Measurements from ENCODE around the gene OXT.
"Not testable (repeated sequence)": the region's sequence is repeated elsewhere in the genome, so short reads cannot be mapped to it uniquely, and the experiment has no call there.

OXT gene

GRCh38 chr20:3117839-3118379 lies 46.5 kb downstream of the OXT start:
- H3K23ac ChIP-seq (ENCODE audit: low read length); H3K4ac ChIP-seq (ENCODE audit: low read depth, low read length); H4K5ac ChIP-seq (ENCODE audit: low read length); H2AK5ac ChIP-seq (ENCODE audit: low read length); H3K4me2 ChIP-seq (ENCODE audit: low read length); H2BK5ac ChIP-seq (ENCODE audit: low read length); H3K79me1 ChIP-seq (ENCODE audit: low read length); H3K18ac ChIP-seq (ENCODE audit: low read length); H3K9ac ChIP-seq (ENCODE audit: low read length); H3K27me3 ChIP-seq (ENCODE audit: insufficient read depth, low read length, poor library complexity); H2BK120ac ChIP-seq (ENCODE audit: low read depth, low read length); H3K79me2 ChIP-seq (ENCODE audit: control insufficient read depth, insufficient read depth, low read length); H3K27ac ChIP-seq (ENCODE audit: low read depth, low read length); H3K4me1 ChIP-seq (ENCODE audit: control insufficient read depth, low read depth, low read length); H3K4me3 ChIP-seq (ENCODE audit: low read length); H4K8ac ChIP-seq (ENCODE audit: low read depth, low read length); H3K56ac ChIP-seq (ENCODE audit: low read length); H3K36me3 ChIP-seq (ENCODE audit: control insufficient read depth, insufficient read depth, low read length); H2BK15ac ChIP-seq (replicated peaks; ENCODE audit: low read depth): not testable (repeated sequence)
- peak; percentile 87 for DNase-seq
- no CpG with 5 or more reads among the region's 14 CpGs for WGBS (ENCODE audit: extremely low coverage, insufficient coverage, low lambda C conversion rate)

DNA sequence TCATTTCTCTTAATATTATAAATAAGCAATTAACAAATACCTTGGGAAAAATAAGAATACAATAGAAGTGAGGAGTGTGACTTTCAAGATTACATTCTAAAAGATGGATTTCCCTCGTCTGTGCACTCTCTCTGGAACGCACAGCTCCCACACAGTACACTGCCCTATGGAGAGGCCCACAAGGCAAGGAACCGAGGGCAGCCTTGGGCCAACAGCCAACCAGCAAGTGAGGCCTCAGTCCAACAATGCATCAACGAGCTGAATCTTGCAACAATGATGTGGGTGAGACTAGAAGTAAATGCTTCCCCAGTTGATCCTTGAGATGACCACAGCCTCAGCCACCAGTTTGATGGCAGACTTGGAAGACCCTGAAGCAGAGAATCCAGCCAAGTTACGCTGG lies 47.6 kb downstream of the OXT start:
- DNase-seq: no peak
- WGBS (ENCODE audit: extremely low coverage, insufficient coverage, low lambda C conversion rate): no CpG with 5 or more reads among the region's 5 CpGs
- no peak overlapping the region for H3K27ac ChIP-seq (ENCODE audit: low read depth, low read length)

DNA sequence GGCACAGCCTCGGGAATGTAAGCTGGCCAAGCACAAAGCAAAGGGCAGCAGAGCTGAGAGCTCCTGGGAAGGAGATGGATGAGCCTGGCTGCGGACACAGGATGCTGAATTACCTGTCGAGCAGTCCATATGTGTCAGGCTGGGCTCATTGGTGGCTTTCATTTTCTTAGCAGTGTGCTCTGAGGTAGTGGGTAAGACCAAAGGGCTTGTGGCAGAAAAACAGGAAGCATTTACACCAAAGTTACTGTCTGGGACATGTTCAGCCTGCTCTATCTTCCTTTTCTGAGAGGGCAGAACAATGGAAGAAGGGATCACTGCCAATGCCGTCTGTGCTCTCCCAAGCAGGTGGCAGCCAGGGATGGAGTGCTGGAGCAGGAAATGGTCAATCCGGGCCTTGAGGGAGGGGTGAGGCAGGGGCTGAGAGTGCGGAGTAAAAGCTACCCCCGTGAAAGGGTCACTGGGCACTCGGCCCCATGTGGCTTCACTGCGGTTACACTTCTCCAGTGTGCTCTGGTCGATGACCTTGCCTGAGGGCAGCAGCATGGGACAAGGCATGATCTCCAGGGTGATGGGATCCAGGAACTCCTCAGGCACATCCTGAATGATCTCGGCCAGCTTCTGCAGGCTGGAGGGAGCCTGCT lies 50.0 kb downstream of the OXT start:
- no peaks in the 10 kb centered on the region for H3K79me2 ChIP-seq (ENCODE audit: control insufficient read depth, insufficient read depth, low read length)
- H3K4me2 ChIP-seq (ENCODE audit: low read length): no peak overlapping the region
- DNase-seq: no peak
- no CpG with 5 or more reads among the region's 11 CpGs for WGBS (ENCODE audit: extremely low coverage, insufficient coverage, low lambda C conversion rate)
- H3K23ac ChIP-seq (ENCODE audit: low read length): no peak overlapping the region
- no peak overlapping the region for H3K18ac ChIP-seq (ENCODE audit: low read length)
- H3K4ac ChIP-seq (ENCODE audit: low read depth, low read length): no peak overlapping the region
- H3K4me3 ChIP-seq (ENCODE audit: low read length): no peak overlapping the region
- no peak overlapping the region for H2BK5ac ChIP-seq (ENCODE audit: low read length)
- H2AK5ac ChIP-seq (ENCODE audit: low read length): no peak overlapping the region
- H3K27me3 ChIP-seq (ENCODE audit: insufficient read depth, low read length, poor library complexity): no peaks in the 10 kb centered on the region
- no peak overlapping the region for H4K8ac ChIP-seq (ENCODE audit: low read depth, low read length)
- no peak overlapping the region for H3K9ac ChIP-seq (ENCODE audit: low read length)
- no peak overlapping the region for H3K27ac ChIP-seq (ENCODE audit: low read depth, low read length)
- H4K5ac ChIP-seq (ENCODE audit: low read length): no peak overlapping the region
- no peak overlapping the region for H2BK120ac ChIP-seq (ENCODE audit: low read depth, low read length)
- no peak overlapping the region for H2BK15ac ChIP-seq (replicated peaks; ENCODE audit: low read depth)
- H3K79me1 ChIP-seq (ENCODE audit: low read length): no peaks in the 10 kb centered on the region
- no peaks in the 10 kb centered on the region for H3K4me1 ChIP-seq (ENCODE audit: control insufficient read depth, low read depth, low read length)
- no peak overlapping the region for H3K56ac ChIP-seq (ENCODE audit: low read length)
- H3K36me3 ChIP-seq (ENCODE audit: control insufficient read depth, insufficient read depth, low read length): no peaks in the 10 kb centered on the region

More for the DNA sequence above, 47.6 kb downstream of the OXT start:
- H4K8ac ChIP-seq (ENCODE audit: low read depth, low read length): no peak overlapping the region
- H2AK5ac ChIP-seq (ENCODE audit: low read length): no peak overlapping the region
- H3K4me3 ChIP-seq (ENCODE audit: low read length): no peak overlapping the region
- H3K36me3 ChIP-seq (ENCODE audit: control insufficient read depth, insufficient read depth, low read length): no peaks in the 10 kb centered on the region
- no peak overlapping the region for H3K4me2 ChIP-seq (ENCODE audit: low read length)
- no peak overlapping the region for H4K5ac ChIP-seq (ENCODE audit: low read length)
- H2BK15ac ChIP-seq (replicated peaks; ENCODE audit: low read depth): no peak overlapping the region
- no peak overlapping the region for H3K23ac ChIP-seq (ENCODE audit: low read length)
- no peaks in the 10 kb centered on the region for H3K79me2 ChIP-seq (ENCODE audit: control insufficient read depth, insufficient read depth, low read length)
- H3K9ac ChIP-seq (ENCODE audit: low read length): no peak overlapping the region
- no peaks in the 10 kb centered on the region for H3K4me1 ChIP-seq (ENCODE audit: control insufficient read depth, low read depth, low read length)
- no peak overlapping the region for H2BK5ac ChIP-seq (ENCODE audit: low read length)
- no peak overlapping the region for H3K4ac ChIP-seq (ENCODE audit: low read depth, low read length)
- H3K27me3 ChIP-seq (ENCODE audit: insufficient read depth, low read length, poor library complexity): no peaks in the 10 kb centered on the region
- no peak overlapping the region for H3K18ac ChIP-seq (ENCODE audit: low read length)
- no peak overlapping the region for H3K56ac ChIP-seq (ENCODE audit: low read length)
- no peaks in the 10 kb centered on the region for H3K79me1 ChIP-seq (ENCODE audit: low read length)
- no peak overlapping the region for H2BK120ac ChIP-seq (ENCODE audit: low read depth, low read length)
